Measurements from ENCODE around the gene TSR2.
"Not testable (repeated sequence)": the region's sequence is repeated elsewhere in the genome, so short reads cannot be mapped to it uniquely, and the experiment has no call there.

Gene TSR2

DNA sequence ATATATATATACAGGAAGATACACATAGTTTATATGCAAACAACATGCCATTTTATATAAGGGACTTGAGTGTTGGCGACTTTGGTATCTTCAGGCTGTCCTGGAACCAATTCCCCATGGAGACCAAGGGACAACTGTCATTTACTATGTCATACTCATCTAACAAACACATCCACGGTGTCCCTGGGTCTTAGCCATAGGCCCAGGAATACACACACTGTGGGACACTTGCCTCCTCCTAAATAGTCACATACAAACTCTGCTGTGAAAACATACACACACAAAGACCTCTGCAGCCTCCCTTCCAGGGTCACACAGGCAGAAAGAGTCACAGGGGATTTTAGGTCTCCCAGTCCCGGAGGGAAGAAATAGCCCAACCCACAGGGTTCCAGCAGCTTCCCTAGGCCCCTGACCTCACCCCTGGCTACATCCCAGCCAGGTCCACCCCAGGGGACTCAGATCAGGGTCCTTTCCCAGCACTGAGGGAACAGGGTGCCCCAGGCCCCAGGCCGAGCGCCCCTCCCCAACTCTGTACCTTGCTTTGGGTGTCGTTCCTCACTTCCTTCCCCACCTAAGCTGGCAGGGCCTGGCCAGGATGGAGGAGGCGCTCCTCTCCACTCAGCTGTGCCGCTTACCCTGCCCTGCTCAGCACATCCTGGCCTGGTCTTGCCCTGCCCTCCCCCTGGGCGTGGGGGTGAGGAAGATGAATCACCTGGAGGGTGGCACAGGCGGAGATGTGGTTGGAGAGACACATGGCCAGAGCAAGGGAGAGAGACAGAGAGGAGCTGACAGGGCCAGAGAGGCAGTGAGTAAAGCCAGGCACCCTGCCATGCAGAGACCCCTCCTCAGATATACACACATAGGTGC lies 34.0 kb downstream of the TSR2 start:
- DNase-seq, result no peak

DNA sequence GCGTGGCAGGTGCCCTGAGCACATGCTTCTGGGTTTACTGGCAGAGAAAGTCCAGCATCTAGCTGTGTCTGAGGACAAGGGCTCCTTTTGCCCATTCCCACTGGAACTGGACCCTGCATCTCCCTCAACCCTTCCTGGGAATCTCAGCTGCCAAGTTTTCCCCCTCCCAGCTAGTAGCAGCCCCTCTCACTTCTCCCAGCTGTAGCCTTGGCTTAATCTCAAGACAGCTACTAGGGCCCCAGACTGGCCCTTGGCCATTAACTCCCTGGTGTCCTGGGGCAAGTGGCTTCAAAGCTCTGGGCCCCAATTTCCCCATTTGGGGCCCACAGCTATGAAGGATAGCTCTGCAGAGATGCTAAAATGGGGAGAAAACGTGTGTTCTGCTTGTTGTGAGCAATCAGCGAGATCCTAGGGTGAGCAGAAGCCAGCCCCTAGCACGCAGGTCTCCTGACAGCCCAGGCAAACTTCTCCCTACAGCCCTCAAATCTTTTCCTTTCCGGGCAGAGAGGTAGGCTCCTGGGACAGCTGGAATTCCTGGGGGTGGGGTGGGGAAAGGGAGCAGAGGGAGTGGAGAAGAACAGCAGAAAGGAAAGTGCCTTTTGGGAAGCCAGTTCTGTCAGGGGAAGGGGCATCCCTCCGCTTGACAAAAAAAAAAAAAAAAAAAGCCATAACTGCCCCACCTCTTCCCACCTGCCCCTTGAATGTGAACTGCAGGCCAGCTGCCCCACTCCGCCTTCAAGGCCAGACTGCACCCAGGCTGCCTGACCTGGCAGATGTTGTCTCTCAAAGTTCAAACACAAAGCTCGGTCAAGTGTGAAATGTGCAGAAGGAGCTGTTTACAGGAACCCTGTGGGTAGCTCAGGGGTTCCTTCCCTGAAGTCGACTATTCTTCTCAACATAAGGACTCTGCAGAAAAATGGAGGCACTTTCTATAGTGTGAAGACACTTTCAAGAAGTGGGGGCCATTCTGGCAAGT lies 39.2 kb downstream of the TSR2 start:
- DNase-seq, result no peak

GRCh38 chrX:54482839-54483593 lies 42.8 kb downstream of the TSR2 start:
- DNase-seq, result no peak

DNA sequence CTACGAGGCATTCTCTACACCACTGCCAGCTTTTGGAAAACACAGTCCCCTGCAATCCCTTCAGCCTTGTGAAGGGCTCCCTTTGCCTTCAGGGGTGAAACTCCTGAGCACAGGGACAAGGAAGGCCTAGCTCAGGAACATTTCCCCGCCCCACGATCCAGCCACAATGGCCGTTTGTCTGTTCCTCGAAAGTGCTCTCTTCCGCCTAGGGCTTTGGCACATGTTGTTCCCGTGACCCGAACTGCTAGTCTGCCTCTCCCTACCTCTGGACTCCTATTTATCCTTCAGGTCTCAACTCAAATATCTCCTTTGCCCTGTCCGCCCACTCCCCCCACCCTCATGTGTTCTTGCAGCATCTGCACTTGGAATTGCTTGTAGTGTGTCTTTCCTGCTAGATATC lies 43.7 kb downstream of the TSR2 start:
- DNase-seq, result no peak

GRCh38 chrX:54484666-54485065 lies 44.5 kb downstream of the TSR2 start:
- no peak for DNase-seq

DNA sequence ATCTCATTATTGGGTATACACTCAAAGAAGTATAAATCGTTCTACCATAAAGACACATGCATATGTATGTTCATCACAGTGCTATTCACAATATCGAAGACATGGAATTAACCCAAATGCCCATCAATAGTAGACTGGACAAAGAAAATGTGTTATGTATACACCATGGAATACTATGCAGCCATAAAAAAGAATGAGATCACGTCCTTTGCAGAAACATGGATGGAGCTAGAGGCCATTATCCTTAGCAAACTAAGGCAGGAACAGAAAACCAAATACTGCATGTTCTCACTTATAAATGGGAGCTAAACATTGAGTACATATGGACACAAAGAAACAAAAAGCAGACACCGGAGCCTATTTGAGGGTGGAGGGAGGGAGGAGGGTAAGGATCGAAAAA lies 49.6 kb downstream of the TSR2 start:
- DNase-seq, result not testable (repeated sequence)

DNA sequence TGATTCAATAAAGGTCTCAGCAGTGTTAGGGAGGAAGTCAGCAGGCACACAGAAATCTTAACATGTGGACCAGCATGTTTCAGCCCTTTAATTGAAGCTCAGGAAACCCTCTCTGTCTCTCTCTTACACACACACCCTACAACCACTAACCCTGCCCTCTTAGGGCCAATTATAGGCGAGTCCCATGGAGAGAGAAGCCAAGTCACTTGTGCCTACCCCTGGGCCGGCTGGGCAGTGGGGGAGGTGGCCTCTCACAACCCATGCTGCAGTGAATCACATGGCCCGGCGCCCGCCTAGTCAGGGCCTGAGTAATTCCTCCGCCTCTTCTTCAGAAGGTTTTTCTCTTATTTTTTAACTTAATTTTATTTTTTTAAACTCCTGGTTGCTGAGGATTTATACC lies 52.1 kb downstream of the TSR2 start:
- no peak for DNase-seq

DNA sequence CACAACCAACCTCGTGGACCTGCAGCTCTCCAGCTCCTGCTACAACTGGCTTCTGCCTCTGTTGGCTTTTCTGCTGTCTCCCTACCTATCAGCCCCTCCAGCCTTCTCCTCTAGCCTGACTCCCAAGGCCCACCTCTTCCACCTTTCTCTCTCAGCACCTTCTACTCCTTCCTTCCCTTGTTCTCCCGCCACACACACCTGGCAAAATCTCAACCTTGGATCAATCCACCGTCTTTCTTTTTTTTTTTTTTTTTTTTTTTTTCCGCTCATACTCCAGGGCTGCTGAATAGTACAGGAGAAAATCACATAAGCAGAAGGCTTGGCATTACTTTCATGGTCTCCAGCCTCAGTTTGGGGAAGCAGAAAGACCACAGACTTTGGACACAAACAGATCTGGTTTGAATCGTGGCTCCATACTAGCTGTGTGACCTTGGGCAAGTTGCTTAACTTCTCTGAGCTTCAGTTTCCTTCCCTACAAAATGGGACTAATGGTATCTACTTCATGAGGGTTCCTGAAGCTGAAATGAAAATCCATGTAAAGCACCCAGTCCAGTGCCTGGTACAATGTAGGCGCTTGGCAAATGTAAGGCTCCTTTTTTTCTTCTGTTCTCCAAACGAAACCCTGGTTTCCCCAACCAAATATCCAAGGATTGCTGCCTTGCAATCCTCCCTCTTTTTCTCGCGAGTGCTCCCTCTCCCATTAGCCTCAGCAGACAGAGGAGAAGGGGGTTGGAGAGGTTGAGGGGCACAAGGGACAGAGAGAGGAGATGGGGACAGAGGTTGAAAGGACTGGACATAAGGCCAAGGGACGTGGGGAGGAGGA lies 54.2 kb downstream of the TSR2 start:
- no peak for DNase-seq
